Inferior parietal cortex (tissue), 1 donor: ENCODE data around the gene LRRC75A.
"Not testable (repeated sequence)": the region's sequence is repeated elsewhere in the genome, so short reads cannot be mapped to it uniquely, and the experiment has no call there.

Source experiments
- DNase-seq: peaks from one replicate; pipeline ENCODE4 v3.0.0-alpha.2; 2016; ENCODE audit errors: extremely low spot score

The LRRC75A gene

GRCh38 chr17:16432017-16432416 is 60.0 kb downstream of the LRRC75A start:
- DNase-seq = no peak

DNA sequence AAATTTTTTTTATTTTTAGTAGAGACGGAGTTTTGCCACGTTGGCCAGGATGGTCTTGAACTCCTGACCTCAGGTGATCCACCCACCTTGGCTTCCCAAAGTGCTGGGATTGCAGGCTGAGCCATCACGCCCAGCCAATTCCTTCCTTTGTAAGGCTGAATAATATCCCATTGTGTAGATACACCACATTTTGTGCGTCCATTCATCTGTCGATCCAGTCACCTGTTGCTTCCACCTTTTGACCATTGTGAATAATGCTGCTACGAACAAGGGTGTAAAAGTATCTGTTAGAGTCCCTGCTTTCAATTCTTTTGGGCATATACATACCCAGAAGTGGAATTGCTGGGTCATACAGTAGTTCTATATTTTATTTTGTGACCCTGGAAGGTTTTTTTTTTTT is 61.3 kb downstream of the LRRC75A start:
- DNase-seq = no peak

DNA sequence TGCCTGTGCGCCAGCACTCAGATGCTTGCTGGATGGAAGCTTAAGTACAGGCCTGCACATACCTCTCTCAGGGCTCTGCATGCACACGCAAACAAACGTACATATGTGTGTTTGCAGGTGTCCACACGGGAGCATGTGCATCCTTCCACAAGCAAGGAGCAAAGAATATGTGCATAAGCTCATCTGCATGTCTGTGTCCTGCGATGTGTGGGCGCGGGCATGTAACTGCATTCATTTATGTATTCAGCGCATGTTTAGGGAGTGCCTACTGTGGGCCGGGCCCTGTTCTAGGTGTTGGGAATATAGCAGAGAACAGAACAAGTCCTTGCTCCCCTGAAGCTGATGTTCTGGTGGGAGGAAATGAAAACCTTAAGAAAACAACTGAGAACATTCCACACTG is 62.9 kb downstream of the LRRC75A start:
- DNase-seq = no peak

GRCh38 chr17:16428098-16428882 is 63.7 kb downstream of the LRRC75A start:
- DNase-seq = peak; percentile 27

DNA sequence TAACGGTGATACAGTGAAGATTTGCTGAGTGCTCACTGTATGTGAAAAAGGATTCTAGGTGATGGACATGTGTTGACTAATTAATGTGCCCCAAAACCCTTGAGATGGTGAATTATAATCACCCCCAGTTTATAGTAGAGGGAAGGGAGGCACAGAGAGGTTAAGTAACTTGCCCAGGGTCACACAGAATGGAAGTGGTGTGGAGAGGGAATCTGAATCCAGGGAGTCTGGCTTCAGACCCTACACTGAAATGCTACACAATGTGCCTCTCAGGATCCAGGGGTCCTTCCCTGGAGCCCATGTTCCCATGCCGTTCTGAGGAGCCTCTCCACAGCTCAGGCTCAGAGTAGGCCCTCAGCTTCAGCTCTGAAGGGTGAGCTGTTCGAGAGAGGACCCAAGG is 65.0 kb downstream of the LRRC75A start:
- no peak for DNase-seq

- DNase-seq = no peak
Observed at GRCh38 chr17:16425698-16426659, 66.0 kb downstream of the LRRC75A start.

- DNase-seq = no peak
Observed at GRCh38 chr17:16425202-16425601, 66.8 kb downstream of the LRRC75A start.

GRCh38 chr17:16423226-16423872 is 68.6 kb downstream of the LRRC75A start:
- DNase-seq = no peak

- no peak for DNase-seq
Observed at GRCh38 chr17:16422416-16422815, 69.6 kb downstream of the LRRC75A start.

DNA sequence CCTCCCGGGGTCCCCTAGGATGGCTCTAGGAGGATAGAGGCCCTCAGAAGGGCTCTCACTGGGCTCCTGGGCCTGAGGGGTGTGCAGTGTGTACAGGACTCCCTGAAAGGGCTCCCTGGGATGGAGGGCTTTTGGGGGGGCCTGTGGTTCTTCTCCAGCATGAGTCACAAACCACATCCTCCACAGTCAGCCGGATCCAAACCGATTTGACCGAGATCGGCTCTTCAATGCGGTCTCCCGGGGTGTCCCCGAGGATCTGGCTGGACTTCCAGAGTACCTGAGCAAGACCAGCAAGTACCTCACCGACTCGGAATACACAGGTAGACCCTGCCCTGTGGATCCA is 72.1 kb downstream of the LRRC75A start:
- DNase-seq = no peak

- DNase-seq = peak; percentile 27
Observed at GRCh38 chr17:16419074-16419928, 72.7 kb downstream of the LRRC75A start.

GRCh38 chr17:16418685-16419068 is 73.3 kb downstream of the LRRC75A start:
- DNase-seq = no peak

- no peak for DNase-seq
Observed at GRCh38 chr17:16417896-16418684, 73.9 kb downstream of the LRRC75A start.

GRCh38 chr17:16417399-16417798 is 74.6 kb downstream of the LRRC75A start:
- no peak for DNase-seq

GRCh38 chr17:16415031-16415924 is 76.7 kb downstream of the LRRC75A start, which contains the start of gene TRPV2:
Gene TRPV2, plus strand, starts transcription at chr17:16415571. Its CDS starts 2,098 bp downstream, at chr17:16417669.
- no peak for DNase-seq

GRCh38 chr17:16407911-16408588 is 83.9 kb downstream of the LRRC75A start:
- DNase-seq = peak; percentile 68

GRCh38 chr17:16406742-16407674 is 85.0 kb downstream of the LRRC75A start:
- no peak for DNase-seq

DNA sequence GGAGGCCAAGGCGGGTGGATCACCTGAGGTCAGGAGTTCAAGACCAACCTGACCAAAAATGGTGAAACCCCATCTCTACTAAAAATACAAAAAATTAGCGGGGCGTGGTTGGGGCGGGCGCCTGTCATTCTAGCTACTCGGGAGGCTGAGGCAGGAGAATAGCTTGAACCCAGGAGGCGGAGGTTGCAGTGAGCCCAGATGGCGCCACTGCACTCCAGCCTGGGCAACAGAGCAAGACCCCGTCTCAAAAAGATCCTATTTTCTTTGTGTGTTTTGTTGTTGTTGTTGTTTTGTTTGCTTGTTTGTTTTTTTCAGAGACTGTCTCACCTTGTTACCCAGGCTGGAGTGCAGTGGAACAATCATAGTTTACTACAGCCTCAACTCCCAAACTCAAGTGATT is 88.1 kb downstream of the LRRC75A start:
- not testable (repeated sequence) for DNase-seq
